Measurements from ENCODE around the gene B3GNT9.
A peak's percentile ranks its signal among the peaks of the same experiment; 100 is the strongest.

Gene B3GNT9

GRCh38 chr16:67109407-67110135, 41.2 kb downstream of the B3GNT9 start, which contains the start of gene PHAF1:
Gene PHAF1 (plus strand): TSS chr16:67109941. CDS start chr16:67110176, 235 bp downstream.
- DNase-seq, result peak; percentile 84 to 85

- DNase-seq, result no peak
Observed at GRCh38 chr16:67108931-67109406, 41.8 kb downstream of the B3GNT9 start.

GRCh38 chr16:67108489-67108888, 42.3 kb downstream of the B3GNT9 start:
- no peak for DNase-seq

- no peak for DNase-seq
Observed at GRCh38 chr16:67105881-67106280, 44.9 kb downstream of the B3GNT9 start.

- DNase-seq, result no peak
Observed at GRCh38 chr16:67105246-67105645, 45.6 kb downstream of the B3GNT9 start.

DNA sequence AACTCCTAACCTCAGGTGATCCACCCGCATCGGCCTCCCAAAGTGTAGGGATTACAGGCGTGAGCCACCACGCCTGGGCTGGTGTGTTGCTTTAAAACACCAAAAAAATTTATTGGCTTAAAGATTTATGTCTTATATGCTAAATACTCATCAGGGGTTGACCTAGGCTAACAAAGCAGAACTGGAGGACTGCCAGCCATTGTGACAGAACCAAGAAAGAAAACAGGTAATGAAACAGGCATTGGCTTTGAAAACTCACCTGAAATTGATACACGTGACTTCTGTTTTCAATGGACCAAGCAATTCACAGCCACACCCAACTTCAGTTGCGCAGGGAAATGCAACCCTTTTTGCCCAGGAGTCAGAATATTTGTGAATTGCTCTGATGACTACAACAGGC, 46.0 kb downstream of the B3GNT9 start:
- DNase-seq, result no peak

DNA sequence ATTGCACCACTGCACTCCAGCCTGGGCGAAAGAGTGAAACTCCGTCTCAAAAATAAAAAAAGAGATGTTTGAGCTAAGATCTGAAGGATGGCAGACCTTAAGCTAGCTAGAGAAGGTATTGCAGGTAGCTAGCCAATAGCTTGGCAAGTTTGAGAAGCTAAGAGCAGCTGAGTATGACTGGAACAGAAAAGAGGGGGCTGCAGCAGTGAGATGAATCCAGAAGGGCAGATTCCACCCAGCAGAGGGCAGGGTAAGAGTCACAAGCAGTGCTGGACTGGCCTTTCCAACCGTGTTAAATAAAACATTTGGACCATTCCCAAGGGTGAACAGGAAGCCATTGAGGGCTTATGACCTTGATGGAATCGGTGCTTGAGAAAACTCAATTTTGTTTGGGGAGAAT, 46.7 kb downstream of the B3GNT9 start:
- no peak for DNase-seq

GRCh38 chr16:67101311-67102082, 49.3 kb downstream of the B3GNT9 start:
- DNase-seq, result no peak

GRCh38 chr16:67100569-67101310, 50.1 kb downstream of the B3GNT9 start:
- DNase-seq, result no peak

DNA sequence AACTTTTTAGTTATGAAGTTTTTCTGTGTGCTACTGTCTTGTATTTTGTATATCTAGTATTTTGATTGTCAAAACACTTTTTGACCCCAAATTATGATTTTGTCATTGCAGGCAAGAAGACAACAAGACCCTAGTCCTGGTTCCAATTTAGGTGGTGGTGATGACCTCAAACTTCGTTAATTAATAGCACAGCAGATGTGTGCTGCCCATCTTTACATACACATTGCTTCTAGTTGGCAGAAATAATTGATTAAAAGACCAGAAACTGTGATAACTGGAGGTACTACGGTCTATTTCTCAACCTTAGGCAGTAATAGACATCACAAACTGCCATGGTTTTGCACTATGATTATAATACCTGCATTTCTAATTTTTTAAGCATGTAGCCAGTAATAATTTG, 52.2 kb downstream of the B3GNT9 start:
- no peak for DNase-seq
